ENCODE data around the gene BANP.
"Not testable (repeated sequence)": the region's sequence is repeated elsewhere in the genome, so short reads cannot be mapped to it uniquely, and the experiment has no call there.

The BANP gene

GRCh38 chr16:88016386-88016785, 65.2 kb downstream of the BANP start:
- not testable (repeated sequence) for DNase-seq (ENCODE audit: low read depth)

GRCh38 chr16:88016964-88017363, 65.7 kb downstream of the BANP start:
- no peak for DNase-seq (ENCODE audit: low read depth)

- DNase-seq (ENCODE audit: low read depth) = no peak
These were observed 66.4 kb downstream of the BANP start for GRCh38 chr16:88017587-88018101.

GRCh38 chr16:88018382-88018781, 67.1 kb downstream of the BANP start:
- DNase-seq (ENCODE audit: low read depth) = not testable (repeated sequence)

- DNase-seq (ENCODE audit: low read depth) = not testable (repeated sequence)
These were observed 68.0 kb downstream of the BANP start for GRCh38 chr16:88019041-88019820.

- no peak for DNase-seq (ENCODE audit: low read depth)
These were observed 68.7 kb downstream of the BANP start for GRCh38 chr16:88019821-88020515.

- DNase-seq (ENCODE audit: low read depth) = no peak
These were observed 69.3 kb downstream of the BANP start for GRCh38 chr16:88020516-88020885.

- DNase-seq (ENCODE audit: low read depth) = not testable (repeated sequence)
These were observed 70.1 kb downstream of the BANP start for GRCh38 chr16:88021041-88021970.

GRCh38 chr16:88022076-88023042, 71.1 kb downstream of the BANP start:
- no peak for DNase-seq (ENCODE audit: low read depth)

- DNase-seq (ENCODE audit: low read depth) = no peak
These were observed 72.1 kb downstream of the BANP start for GRCh38 chr16:88023366-88023765.

GRCh38 chr16:88023786-88024185, 72.6 kb downstream of the BANP start:
- no peak for DNase-seq (ENCODE audit: low read depth)

- not testable (repeated sequence) for DNase-seq (ENCODE audit: low read depth)
These were observed 73.4 kb downstream of the BANP start for GRCh38 chr16:88024491-88025085.

- not testable (repeated sequence) for DNase-seq (ENCODE audit: low read depth)
These were observed 73.9 kb downstream of the BANP start for GRCh38 chr16:88025086-88025492.

GRCh38 chr16:88025828-88026555, 74.8 kb downstream of the BANP start:
- DNase-seq (ENCODE audit: low read depth) = not testable (repeated sequence)

GRCh38 chr16:88026964-88027938, 76.0 kb downstream of the BANP start:
- no peak for DNase-seq (ENCODE audit: low read depth)

GRCh38 chr16:88028177-88028930, 77.1 kb downstream of the BANP start:
- DNase-seq (ENCODE audit: low read depth) = not testable (repeated sequence)

- DNase-seq (ENCODE audit: low read depth) = no peak
These were observed 79.3 kb downstream of the BANP start for GRCh38 chr16:88030498-88030897.

- not testable (repeated sequence) for DNase-seq (ENCODE audit: low read depth)
These were observed 79.7 kb downstream of the BANP start for GRCh38 chr16:88030961-88031360.

Data from activated T-helper 1 cell treated with Interleukin-2 at 50 U/mL for 16 hours (primary cell).